22Rv1 (cell line): ENCODE data around the gene ALMS1.

Experiments used
- H3K27ac ChIP-seq: fragments of 450-650 bp; 2 replicates; pipeline ENCODE4 v1.5.1; 2017
- ZFX ChIP-seq: fragments of 450-650 bp; IDR thresholded peaks from 2 replicates; pipeline ENCODE4 v1.6.1; 2017; ENCODE audit warnings: antibody characterized with exemption, borderline replicate concordance
- TF ChIP-seq, protein P1 (sequence below): fragments of 450-650 bp; IDR thresholded peaks from 2 replicates; pipeline ENCODE4 v1.5.1; 2017; ENCODE audit warnings: mild to moderate bottlenecking

The ALMS1 gene

DNA sequence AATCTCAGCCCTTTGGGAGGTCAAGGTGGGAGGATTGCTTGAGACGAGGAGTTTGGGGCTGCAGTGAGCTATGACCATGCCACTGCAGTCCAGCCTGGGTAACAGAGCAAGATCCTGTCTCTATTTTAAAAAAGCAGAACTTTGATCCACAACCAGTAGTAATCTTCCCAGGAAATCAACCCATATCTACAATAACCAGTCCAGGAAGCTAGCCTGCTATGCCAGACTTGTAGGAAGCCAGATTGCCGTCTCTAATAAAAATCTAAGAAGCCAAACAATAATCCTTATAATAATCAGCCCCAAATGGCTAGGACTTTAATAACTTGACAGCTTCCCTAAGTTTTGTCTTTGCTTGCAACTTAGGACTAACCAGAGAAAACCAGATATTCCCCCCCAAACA is 9.0 kb upstream of the ALMS1 start:
- no peak overlapping the region for H3K27ac ChIP-seq
- TF ChIP-seq, protein P1, sequence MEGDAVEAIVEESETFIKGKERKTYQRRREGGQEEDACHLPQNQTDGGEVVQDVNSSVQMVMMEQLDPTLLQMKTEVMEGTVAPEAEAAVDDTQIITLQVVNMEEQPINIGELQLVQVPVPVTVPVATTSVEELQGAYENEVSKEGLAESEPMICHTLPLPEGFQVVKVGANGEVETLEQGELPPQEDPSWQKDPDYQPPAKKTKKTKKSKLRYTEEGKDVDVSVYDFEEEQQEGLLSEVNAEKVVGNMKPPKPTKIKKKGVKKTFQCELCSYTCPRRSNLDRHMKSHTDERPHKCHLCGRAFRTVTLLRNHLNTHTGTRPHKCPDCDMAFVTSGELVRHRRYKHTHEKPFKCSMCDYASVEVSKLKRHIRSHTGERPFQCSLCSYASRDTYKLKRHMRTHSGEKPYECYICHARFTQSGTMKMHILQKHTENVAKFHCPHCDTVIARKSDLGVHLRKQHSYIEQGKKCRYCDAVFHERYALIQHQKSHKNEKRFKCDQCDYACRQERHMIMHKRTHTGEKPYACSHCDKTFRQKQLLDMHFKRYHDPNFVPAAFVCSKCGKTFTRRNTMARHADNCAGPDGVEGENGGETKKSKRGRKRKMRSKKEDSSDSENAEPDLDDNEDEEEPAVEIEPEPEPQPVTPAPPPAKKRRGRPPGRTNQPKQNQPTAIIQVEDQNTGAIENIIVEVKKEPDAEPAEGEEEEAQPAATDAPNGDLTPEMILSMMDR: no peak
- no peak for TF ChIP-seq ZFX

DNA sequence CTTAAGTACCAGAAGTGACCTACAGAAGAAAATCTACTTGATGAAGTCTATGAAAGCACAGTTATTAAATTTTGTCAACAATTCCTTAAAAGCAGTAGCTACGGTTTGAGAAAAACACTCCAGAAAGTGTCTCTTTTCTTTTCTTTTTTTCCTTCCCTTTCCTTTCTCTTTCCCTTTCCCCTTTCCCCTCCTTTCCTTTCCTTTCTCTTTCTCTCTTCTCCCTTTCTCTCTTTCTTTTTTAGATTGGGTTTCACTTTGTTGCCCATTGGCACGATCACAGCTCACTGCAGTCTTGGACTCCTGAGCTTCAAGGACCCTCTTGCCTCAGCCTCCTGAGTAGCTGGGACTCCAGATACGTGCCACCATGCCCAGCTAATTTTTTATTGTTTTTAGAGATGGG is 2.6 kb upstream of the ALMS1 start:
- no peak overlapping the region for H3K27ac ChIP-seq
- TF ChIP-seq ZFX: no peak
- TF ChIP-seq, protein P1: no peak

DNA sequence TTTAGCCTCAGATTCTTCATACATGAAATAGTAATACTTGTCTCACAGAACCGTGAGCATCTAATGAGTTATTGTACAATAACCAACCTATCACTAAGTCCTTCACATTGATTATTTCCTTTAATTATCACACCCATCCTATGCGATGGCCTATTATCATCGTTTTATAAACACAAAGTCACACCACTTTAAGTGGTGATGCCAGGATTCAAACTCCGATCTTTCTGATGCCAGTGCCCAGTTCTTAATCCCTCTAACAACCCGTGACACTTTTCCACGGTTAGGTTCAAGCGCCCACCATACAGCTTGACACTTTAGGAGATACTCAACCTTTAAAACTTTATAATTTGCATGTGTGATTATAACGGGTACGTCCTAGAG is 523 bp upstream of the ALMS1 start:
- H3K27ac ChIP-seq: peak overlapping the region; percentile 87
- TF ChIP-seq, protein P1: no peak
- no peak for TF ChIP-seq ZFX

DNA sequence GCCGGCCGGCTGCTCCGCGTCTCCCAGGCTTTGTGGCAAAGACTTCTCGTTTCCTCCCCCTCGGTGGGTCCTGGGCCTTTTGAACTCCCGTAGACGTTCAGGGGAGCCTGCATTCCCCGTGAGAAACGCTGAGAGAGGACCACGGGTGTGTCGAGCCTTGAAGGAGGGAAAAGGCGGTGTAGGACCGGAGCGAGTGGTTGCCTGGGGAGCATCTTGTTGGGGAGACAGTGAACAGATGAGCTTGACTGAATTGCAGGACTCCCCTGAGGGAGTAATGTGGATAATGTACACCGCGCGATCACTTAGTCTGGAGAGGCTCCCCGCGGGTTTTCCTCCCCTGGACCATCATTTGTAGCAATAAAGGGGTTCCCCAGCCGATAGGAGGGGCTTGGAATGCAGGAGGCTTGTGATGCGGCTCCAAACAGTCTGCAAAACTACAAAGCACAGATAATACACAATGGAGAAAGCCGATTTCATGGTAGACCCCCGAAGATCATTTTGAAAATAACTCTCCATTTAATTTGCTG is 769 bp downstream of the ALMS1 start:
- TF ChIP-seq, protein P1: no peak
- TF ChIP-seq ZFX: no peak

DNA sequence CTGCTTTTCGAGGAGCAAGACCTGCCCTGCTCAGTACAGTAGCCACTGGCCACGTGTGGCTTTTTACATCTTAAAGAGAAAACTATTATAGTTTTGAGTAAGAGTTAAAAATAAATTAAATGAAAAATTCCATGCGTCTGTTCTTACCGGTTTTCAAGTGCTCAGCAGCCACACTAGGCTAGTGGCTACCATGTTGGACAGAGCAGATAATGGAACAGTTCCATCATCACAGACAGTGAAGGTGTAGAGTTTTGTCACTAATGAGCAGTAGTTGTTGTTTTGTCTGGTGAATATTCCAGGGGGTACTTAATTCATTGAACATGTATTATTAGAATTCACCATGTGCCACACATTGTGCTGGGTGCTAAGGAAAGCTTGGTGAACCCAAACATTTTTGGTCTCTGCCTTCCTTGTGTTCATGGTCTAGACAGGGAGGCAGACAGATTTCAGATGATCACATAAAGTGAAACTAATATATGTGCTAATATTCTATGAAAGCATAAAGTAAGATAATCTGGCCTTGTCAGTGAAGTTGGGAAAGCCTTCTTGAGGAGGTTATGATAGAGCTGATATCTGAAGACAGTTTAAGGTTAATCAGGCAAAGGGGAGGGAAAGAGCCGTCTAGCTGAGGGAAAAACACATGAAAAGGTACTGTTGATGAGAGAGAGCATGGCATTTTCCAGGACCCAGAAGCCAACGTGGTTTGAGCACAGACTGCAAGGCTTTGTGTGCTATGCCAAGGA is 1.4 kb downstream of the ALMS1 start:
- no peak for TF ChIP-seq ZFX
- TF ChIP-seq, protein P1: no peak
- peak overlapping the region; percentile 87 for H3K27ac ChIP-seq

More for the DNA sequence above, 769 bp downstream of the ALMS1 start:
- H3K27ac ChIP-seq: peak overlapping the region; percentile 87

DNA sequence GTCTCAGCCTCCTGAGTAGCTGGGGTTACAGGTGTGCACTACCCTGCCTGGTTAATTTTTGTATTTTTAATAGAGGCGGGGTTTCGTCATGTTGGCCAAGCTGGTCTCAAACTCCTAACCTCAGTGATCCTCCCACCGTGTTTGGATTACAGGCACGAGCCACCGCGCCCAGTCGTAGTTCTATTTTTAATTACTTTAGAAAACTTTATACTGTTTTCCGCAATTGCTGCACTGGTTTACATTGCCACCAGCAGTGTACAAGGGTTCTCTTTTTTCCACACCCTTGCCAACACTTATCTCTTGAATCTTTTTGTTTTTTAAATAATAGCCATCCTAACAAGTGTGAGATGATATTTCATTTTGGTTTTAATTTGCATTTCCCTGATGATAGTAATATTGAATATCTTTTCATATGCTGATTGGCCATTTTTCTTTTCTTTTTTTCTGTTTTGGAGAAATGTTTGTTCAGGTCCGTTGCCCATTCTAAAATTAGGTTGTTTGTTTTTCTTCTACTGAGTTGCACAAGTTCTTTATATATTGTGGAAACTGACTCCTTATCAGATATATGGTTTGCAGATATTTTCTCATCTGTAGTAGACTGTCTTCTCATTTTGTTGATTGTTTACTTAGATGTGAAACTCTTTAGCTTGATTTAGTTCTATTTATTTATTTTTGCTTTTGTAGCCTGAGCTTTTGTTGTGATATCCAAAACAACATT is 16.9 kb downstream of the ALMS1 start:
- peak overlapping the region; percentile 38 for H3K27ac ChIP-seq
- TF ChIP-seq ZFX: no peak
- TF ChIP-seq, protein P1: no peak

DNA sequence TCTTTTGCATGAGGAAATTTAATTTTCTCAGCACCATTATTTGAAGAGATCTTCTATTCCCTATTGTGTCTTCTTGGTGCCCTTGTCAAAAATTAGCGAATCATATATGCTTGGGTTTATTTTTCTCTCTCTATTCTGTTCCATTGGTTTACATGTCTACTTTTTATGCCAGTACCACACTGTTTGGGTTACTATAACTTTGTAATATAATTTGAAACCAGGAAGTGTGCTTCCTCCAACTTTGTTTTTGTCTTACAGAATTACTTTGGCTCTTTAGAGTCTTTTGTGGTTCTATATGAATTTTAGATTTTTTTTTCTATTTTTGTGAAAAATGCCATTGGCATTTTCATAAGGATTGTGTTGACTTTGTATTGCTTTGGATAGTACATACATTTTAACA is 17.6 kb downstream of the ALMS1 start:
- TF ChIP-seq, protein P1: no peak
- no peak for TF ChIP-seq ZFX

More for the DNA sequence above, 17.6 kb downstream of the ALMS1 start:
- H3K27ac ChIP-seq: peak overlapping the region; percentile 38
